Adipose tissue (tissue), 3 donors: ENCODE data around the gene CEP250. TPM values are rescaled to one million over a fixed set of nuclear protein-coding genes. Genes with fewer than 3 reads are reported as not detected.

Experiments
- polyA plus RNA-seq, 3 donors: library from polyadenylated mRNA; stranded (reverse); fragments of 200-250 nt; gene quantifications; one replicate each; pipeline ENCODE4 v1.2.3, GENCODE V29; 2013
- donor health status: healthy with polysubstance abuse.
- donor health status: Bipolar disorder and iron deficiency.
- donor health status: healthy.

The CEP250 gene
- polyA plus RNA-seq, 3 donors: 3.6 to 7.1 (median 5.1) TPM

Other genes with a start within 250 kb of the CEP250 start
- gene MMP24, start 228.9 kb upstream of the CEP250 start, polyA plus RNA-seq: 1 to 10 TPM in 1 of 3 donors, under 1 TPM in 2; 0.45 to 4.0 (median 0.98) TPM
- gene MMP24OS, start 177.5 kb upstream of the CEP250 start, polyA plus RNA-seq: 10 to 100 TPM; 17.8 to 70.2 (median 57.9) TPM
- 100 to 1,000 TPM in 1 of 3 donors, 10 to 100 TPM in 2; 70.7 to 117 (median 71.9) TPM for gene EIF6, start 170.8 kb upstream of the CEP250 start, polyA plus RNA-seq
- gene FAM83C, start 163.2 kb upstream of the CEP250 start, polyA plus RNA-seq: under 1 TPM in 1 of 3 donors, not detected in 2; 0.03 TPM
- 10 to 100 TPM; 17.5 to 30.3 (median 22.5) TPM for gene UQCC1, start 43.6 kb upstream of the CEP250 start, polyA plus RNA-seq
- under 1 TPM; 0.13 to 0.80 (median 0.22) TPM for gene GDF5, start 17.4 kb upstream of the CEP250 start, polyA plus RNA-seq
- gene C20orf173, start 74.1 kb downstream of the CEP250 start, polyA plus RNA-seq: not detected
- gene ERGIC3, start 86.5 kb downstream of the CEP250 start, polyA plus RNA-seq: 100 to 1,000 TPM; 144 to 189 (median 163) TPM
- gene SPAG4, start 160.2 kb downstream of the CEP250 start, polyA plus RNA-seq: 10 to 100 TPM in 1 of 3 donors, 1 to 10 TPM in 2; 2.8 to 45.5 (median 3.2) TPM
- 100 to 1,000 TPM in 2 of 3 donors, 10 to 100 TPM in 1; 79.7 to 146 (median 105) TPM for gene CPNE1, start 209.3 kb downstream of the CEP250 start, polyA plus RNA-seq
- gene RBM12, start 209.3 kb downstream of the CEP250 start, polyA plus RNA-seq: 10 to 100 TPM in 2 of 3 donors, 1 to 10 TPM in 1; 6.4 to 19.5 (median 17.8) TPM
- gene NFS1, start 243.8 kb downstream of the CEP250 start, polyA plus RNA-seq: 10 to 100 TPM; 16.9 to 34.6 (median 17.6) TPM
- gene ROMO1, start 243.8 kb downstream of the CEP250 start, polyA plus RNA-seq: 100 to 1,000 TPM; 211 to 389 (median 355) TPM